Measurements from ENCODE around the gene LAMTOR1. TPM values are rescaled to one million over a fixed set of nuclear protein-coding genes. Genes with fewer than 3 reads are reported as not detected.

Gene LAMTOR1
- total RNA-seq, 4 donors from 2014 or later = 116 to 133 (median 128) TPM

GRCh38 chr11:72083414-72083813 is 19.7 kb downstream of the LAMTOR1 start:
- Histone ChIP-seq H3K27ac (no peak overlapping the region), H3K36me3 (peaks cover 0 to 16% (median 0%) of the 10 kb centered on the region in 3 donors), H3K27me3 (no peaks in the 10 kb centered on the region), H3K4me1 (peaks cover 0 to 25% (median 11%) of the 10 kb centered on the region in 4 donors), H3K9me3 (no peaks in the 10 kb centered on the region), H3K4me3 (no peak overlapping the region)
- no peak for DNase-seq (ENCODE audit: low spot score in 2 of 2)
- no peak for TF ChIP-seq POLR2A (IDR thresholded peaks at IDR 0.05)
- TF ChIP-seq CTCF (IDR thresholded peaks at IDR 0.05) = no peak
- no peak for TF ChIP-seq EP300 (IDR thresholded peaks at IDR 0.05)
- 91 to 98% methylated on average over 2 of the region's 2 CpGs for WGBS, 2 donors

- Histone ChIP-seq H3K4me1 (peaks cover 0 to 30% (median 11%) of the 10 kb centered on the region in 4 donors), H3K27me3 (no peaks in the 10 kb centered on the region), H3K27ac (peak overlapping the region in 3 of 4 donors; percentile 92 to 95 (median 93)), H3K4me3 (no peak overlapping the region), H3K36me3 (peaks cover 0 to 8% (median 0%) of the 10 kb centered on the region in 3 donors), H3K9me3 (no peaks in the 10 kb centered on the region)
- TF ChIP-seq CTCF (IDR thresholded peaks at IDR 0.05) = no peak
- TF ChIP-seq EP300 (IDR thresholded peaks at IDR 0.05) = no peak
- no peak for TF ChIP-seq POLR2A (IDR thresholded peaks at IDR 0.05)
- DNase-seq (ENCODE audit: low spot score in 2 of 2) = no peak
- WGBS, 2 donors = 91 to 93% methylated on average over 3 of the region's 3 CpGs
Observed at GRCh38 chr11:72081821-72082453, 21.2 kb downstream of the LAMTOR1 start.

GRCh38 chr11:72081184-72081644 is 21.9 kb downstream of the LAMTOR1 start:
- WGBS, 2 donors = 76 to 79% methylated on average over 21 of the region's 21 CpGs
- H3K4me3 ChIP-seq = peak overlapping the region; percentile 45 to 95 (median 68)
- H3K9me3 ChIP-seq = no peaks in the 10 kb centered on the region
- no peaks in the 10 kb centered on the region for H3K27me3 ChIP-seq
- TF ChIP-seq CTCF (IDR thresholded peaks at IDR 0.05) (no peak), POLR2A (IDR thresholded peaks at IDR 0.05) (no peak), EP300 (IDR thresholded peaks at IDR 0.05) (no peak)
- DNase-seq (ENCODE audit: low spot score in 2 of 2) = no peak
- peak overlapping the region; percentile 65 to 95 (median 92) for H3K27ac ChIP-seq
- H3K36me3 ChIP-seq = peaks cover 0 to 9% (median 0%) of the 10 kb centered on the region in 3 donors
- peaks cover 0 to 30% (median 11%) of the 10 kb centered on the region in 4 donors for H3K4me1 ChIP-seq

- Histone ChIP-seq H3K4me3 (peak within 1 kb of the TSS; percentile 45 to 95 (median 68)), H3K27ac (peak within 1 kb of the TSS; percentile 65 to 95 (median 92)), H3K9me3 (no peaks in the 10 kb centered on the region), H3K36me3 (peaks cover 0 to 8% (median 0%) of the 10 kb centered on the region in 3 donors), H3K4me1 (peaks cover 0 to 30% (median 11%) of the 10 kb centered on the region in 4 donors), H3K27me3 (no peaks in the 10 kb centered on the region)
- DNase-seq (ENCODE audit: low spot score in 2 of 2) = peak; percentile 99 to 100
- 0 to 1% methylated on average over 53 to 60 of the region's 60 CpGs for WGBS, 2 donors
- TF ChIP-seq EP300 (IDR thresholded peaks at IDR 0.05) (peak; percentile 87 to 98), POLR2A (IDR thresholded peaks at IDR 0.05) (peak; percentile 26 to 55), CTCF (IDR thresholded peaks at IDR 0.05) (peak in 1 of 5 experiments; percentile 10)
Observed at GRCh38 chr11:72080326-72081183, 22.5 kb downstream of the LAMTOR1 start, which contains the start of the genes LRRC51 and NUMA1. LRRC51 (plus strand) TSS chr11:72080850; CDS start chr11:72089084, 8,234 bp downstream. NUMA1 (minus strand) TSS chr11:72080542; CDS start chr11:72035943, 44,599 bp downstream.
